B cell (primary cell): ENCODE data around the gene OOSP1.

Source experiments
- CTCF ChIP-seq: fragments of 200-600 bp; IDR thresholded peaks from one replicate; pipeline ENCODE4 v1.8.0; 2022; ENCODE audit warnings: antibody characterized with exemption, mild to moderate bottlenecking
- EZH2 ChIP-seq: IDR thresholded peaks from 2 replicates; pipeline ENCODE4 v1.6.1; 2012; ENCODE audit warnings: borderline replicate concordance, low read depth, mild to moderate bottlenecking, moderate library complexity, low read length; ENCODE audit not compliant: insufficient read depth, poor library complexity, severe bottlenecking

GRCh38 chr11:59923813-59924212 is 14.4 kb upstream of the OOSP1 start:
- no peak for TF ChIP-seq CTCF
- no peak for TF ChIP-seq EZH2
